Stimulated activated CD8-positive, alpha-beta memory T cell treated with anti-CD3 and anti-CD28 coated beads, Interleukin-4, amount 100 ng/mL, for 1 hour (primary cell): Measurements from ENCODE around the gene SLIT3.

Source experiments
- DNase-seq, 2 donors: peaks; one replicate each; pipeline ENCODE4 v3.0.0-alpha.2; 2020; ENCODE audit warnings: low read depth in 2 of 2, low spot score in 1 of 2

The SLIT3 gene

DNA sequence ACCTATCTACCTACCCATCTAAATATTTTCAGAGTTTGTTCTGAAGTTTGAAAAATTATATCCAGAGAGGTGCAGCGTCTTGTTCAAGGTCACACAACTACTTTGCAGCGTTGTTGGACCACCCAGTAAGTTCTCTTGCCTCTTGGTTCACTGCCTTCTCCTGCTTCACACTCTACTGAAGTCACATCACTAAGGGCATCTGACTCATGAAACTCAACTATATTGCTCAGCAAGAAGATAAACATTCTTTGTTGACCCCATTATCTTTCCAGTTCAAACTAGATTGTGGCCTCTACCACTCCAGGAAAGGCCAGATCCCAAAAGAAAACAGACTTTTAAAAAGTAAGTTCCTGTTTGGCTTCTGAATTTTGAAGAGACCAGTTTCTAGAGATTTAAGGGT is 326.9 kb downstream of the SLIT3 start:
- DNase-seq, result no peak

DNA sequence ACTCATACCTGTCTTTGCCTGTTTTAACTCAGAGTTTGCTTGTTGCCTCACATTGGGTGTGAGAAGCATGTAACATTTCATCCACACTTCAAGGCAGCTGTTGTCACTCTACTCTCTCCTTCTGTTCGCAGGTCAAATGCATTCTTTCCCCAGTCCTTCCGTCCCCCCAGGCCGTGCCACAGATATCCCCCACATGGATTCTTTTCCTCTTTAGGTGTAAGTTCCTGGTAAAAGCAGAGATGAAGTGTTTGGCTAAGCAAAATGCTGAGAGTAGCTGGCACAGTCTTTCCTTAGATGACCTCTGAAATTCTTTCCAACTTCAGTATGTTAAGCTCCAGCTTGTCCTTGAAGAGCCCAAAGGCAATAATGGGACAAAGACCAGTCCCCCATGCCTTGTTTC is 328.2 kb downstream of the SLIT3 start:
- DNase-seq, result no peak

DNA sequence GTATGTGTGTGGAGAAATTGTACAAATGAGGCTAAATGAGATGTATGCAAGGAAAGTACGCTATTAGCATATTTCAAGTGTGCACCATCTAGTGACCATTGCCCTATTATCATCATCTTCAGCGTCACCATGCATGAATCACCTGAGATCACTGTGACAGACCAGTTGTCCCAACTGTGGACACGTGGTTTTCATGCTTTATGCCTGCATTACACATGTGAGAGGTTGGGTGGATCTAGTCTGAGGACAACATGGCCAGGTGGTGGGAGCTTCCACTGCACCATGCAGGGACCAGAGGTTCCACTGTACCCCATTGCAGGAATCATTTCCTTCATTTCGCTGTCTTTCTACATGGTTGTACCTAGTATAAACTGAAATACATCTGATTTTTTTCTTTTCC is 329.8 kb downstream of the SLIT3 start:
- DNase-seq, result no peak

DNA sequence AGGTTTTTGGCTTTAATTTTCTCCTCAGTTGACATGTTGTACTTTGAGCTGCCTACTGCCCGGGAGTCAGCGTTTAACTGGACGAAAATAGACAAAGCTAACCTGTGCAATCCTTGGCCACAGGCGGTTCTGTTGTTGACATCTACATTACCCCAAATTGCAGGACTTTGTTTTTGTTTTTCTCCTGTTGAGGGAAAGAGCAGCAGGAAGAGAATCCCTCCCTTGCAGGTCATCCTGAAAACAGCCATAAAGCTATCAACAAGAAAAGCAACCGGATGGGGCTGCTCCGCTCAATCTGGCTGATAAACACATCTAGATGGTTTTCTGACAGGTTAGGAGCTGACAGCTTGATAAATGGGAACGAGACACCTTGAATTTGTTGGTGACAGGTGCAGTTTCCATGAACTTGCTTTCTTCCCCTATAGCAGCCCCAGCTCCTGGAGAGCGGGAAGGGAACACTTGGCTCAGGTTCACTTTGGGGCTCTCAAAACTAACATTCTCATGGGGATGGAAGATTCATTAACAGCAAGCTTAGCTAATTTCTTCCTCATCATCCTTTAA is 331.5 kb downstream of the SLIT3 start:
- DNase-seq, result no peak

DNA sequence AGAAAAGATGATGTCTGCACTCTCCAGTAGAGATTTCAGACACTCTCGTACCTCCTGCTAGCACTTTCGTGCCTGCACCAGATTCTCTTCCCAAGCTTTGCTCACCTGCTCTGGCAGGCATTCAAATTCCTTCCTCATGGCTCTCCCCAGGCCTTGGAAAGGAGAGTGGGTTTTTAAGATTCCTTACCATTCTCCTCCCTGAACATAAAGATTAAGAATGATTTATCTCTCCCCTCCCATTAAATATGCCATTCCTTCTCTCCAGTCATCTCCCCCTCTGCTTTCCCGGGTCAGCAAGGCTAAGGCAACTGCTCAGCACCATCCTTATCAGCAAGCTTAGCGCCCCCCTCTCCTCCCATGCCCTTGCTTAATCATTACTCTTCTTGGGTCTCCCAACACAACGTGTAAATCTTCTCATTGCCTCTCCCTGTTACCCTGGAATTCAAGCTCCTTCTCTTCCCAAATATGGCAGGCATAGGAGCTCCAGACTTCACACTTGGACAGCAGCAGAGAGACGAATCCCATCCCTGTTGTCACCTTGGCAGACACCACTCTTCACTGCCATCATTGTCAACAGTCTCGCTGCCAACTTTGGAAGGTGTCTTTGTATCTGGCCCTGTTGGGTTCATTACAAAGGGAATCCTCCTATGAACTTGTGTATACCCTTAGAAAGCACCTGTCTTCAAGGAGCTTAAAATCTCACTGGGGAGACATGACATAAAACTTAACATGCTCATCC is 332.9 kb downstream of the SLIT3 start:
- no peak for DNase-seq

DNA sequence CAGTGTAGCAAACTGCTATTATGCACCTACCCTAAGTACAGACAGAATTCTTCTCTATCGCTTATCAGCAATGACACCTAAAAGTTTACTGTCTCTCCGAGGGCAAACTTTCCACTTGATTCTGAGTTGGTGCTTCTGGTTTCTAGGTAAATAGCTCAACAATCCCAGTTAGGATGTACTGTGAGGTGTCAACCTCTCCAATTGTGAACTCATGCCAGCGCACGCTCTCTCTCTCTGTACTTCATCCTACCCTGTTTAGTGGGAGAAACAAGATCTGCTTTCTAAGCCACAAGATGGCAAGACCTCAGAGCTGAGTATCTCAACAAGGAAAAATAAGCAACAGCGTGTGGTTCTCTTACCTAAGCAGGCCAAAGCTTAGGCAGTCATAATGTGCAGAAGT is 335.3 kb downstream of the SLIT3 start:
- DNase-seq, result no peak

DNA sequence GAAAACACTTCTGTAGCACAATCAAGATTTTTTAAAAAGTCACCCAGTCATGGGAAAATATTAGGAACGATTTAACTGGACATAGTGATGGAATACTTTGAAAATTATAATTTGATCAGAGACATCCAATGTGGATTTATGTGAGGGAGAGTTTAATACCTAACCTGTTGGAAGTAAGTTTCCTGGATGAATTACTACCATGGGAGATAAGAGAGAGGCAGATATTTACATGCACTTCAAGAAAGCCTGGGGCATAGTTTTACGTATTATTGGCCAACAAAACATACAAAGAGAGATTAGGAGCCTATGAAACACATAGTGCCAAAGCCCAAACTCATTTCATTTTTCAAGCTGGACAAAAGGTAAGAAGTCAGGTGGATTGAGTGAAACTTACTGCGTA is 336.8 kb downstream of the SLIT3 start:
- DNase-seq, result no peak

DNA sequence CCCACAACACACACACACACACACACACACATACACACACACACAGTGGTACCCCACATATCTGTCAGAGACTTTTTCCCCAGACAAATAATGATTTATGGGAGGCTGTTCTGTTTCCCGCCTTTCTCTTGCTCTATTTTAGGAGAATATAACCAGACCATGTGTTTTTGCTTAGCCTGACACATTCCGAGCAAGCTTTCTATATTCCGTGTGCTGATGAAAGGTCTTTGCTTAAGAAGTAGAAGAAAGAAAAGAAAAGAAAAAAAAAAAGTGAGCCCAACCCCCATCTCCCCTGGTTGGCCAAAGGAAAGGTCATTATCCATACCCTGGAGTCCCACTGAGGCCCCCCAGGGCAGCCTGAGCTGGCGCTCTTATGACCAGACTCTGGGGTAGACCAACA is 338.6 kb downstream of the SLIT3 start:
- no peak for DNase-seq

DNA sequence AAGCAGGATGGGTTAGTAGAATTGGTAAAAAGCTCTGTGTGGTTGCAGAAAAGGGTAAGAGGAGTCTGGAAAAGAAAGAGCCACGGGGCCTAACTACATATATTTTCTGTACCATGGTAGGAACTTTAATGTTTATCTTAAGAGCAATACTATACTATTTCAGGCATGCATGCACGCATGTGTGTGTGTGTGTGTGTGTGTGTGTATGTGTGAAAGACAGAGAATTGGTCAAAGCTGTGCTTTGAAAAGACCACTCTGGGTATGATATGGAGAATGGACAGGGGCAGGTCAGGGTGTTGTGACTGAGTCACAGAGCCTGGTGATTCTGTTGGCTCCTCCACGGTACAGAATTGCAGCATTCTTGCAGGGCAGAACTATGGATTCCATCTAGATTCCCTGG is 339.3 kb downstream of the SLIT3 start:
- DNase-seq, result no peak

DNA sequence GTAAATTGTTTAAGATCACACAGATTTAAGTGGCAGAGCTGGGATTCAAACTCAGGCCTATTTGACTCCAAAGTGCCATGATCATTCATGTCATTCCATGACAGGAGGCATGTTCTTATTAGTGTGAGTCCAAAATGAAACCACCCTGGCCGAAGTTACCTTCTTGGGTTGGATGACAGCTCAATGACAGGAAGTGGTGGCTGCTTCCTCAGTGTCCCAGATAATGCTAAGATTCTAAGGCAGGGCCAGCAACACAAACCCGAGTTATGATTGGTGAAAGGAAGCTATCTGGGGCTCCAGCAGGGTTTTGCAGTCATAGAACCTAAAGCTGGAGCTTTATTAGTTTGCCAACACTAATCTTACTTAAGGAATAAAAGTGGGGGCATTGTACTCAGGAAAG is 340.4 kb downstream of the SLIT3 start:
- DNase-seq, result no peak

DNA sequence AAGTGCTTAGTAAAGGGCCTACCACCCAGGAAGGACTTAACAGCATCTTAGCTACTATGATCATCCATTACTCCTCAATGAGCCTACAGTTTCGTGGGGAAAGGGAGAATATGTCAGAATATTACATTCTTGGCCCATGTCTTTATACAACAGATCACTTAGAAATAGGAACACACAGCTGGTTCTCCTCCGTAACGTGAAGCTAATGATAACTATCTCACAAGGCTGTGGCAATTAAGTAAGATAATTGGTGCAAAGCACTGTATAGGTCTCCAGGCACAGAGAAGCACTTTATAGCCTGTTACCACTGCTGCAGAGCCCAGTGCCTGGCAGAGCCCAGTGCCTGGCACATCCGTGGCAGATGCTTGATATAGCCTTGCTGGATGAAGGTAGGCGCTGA is 347.6 kb downstream of the SLIT3 start:
- no peak for DNase-seq

DNA sequence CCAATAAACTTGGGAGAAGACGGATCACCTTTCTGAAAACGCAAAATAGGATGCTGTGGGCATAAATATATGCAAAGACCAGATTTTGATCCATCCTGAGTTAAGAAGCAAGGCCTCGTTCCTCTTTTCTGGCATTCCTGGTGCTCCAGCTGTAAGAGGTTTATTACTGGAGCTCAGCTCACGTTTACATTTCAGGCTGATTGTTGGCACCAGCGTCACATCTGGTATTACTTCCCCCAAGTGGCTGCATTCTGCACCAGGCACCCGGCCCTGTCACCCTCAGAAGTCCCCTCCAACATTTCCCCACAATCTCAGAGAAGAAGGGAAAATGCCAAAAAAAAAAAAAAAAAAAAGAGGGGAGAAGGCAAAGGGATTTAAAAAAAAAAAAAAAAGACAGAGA is 348.7 kb downstream of the SLIT3 start:
- no peak for DNase-seq

DNA sequence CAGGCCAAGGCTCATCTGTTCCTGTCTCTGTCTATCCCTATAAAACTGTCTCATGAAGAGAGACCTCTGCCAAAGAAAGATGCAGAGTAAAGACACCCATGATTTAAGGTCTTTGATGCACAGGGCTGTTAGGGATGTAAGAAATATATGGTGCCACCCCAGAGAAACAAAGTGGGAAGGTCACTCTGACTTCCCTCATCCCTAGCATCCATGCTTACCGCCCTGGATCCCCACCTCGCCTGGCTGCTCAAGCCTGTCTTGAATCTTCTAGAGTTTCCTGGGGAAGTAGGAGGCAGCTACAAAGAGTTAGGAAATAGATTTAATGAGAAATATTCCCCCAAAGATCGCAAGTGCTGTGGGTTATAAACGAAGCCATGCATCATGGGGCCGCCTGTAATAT is 349.2 kb downstream of the SLIT3 start:
- no peak for DNase-seq

DNA sequence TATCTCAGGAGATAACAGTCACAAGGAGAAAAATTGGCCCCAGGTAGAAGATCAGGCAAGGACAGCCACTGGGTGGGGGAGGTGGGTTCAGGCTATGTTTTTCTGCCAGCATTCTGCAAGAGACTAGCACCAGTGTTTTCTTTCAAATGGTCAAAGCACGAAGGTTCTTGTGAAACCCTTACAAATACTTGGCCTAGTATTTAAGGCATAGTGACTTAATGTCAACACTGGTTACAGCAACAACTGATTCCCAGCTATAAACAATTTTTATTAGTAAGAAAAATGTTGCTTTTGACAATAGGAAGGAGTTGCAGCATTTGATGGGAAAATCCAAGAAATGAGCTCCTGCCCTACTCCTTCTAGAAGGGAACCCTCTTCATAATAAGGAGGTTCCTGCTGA is 349.6 kb downstream of the SLIT3 start:
- no peak for DNase-seq

DNA sequence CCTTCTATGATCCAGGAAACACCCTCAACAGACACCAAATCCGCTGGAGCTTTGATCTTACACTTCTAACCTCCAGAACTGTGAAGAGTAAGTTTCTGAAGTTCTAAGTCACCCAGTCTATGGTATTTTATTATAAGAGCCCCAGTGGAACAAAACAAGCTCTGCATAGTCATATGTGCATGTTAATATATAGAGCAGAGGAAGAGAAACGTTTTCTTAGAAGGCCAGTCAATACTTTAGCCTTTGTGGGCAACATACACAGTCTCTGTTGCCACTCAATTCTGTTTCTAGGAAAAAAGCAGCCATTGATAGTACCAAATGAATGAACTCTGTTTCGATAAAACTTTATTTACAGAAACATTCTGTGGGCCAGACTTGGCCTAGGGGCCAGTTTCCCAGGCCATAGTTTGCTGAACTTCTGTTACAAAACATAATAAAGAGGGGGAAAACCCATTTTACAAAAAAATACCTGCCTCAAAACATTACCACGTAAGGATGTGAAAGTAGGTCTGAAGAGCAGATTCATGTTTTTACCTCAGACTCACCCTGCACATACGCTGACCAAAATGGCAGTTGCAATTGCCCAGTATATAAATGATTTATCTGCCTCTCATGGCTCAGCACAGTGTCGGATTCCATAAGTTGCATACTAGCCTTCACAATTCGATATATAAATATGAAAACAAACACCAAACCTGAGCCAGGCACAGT is 350.5 kb downstream of the SLIT3 start:
- no peak for DNase-seq

DNA sequence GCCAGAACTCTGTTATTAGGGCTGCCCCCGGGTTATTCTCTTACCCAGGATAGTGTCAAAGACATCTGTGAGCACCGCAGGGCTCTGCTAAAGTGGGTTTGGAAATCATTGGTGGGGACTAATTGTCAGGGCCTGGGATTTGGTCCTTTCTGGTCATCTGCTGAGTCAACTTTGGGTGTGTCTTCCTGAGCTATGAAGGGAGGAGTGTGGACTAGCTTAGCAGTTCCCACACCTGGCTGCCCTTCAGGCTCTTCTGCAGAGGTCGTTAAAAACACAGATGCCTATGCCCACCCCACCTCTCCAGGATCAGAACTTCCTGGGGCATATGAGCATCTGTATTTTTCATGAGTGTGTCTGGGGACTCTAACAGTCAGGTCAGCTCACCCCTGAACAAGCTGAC is 352.2 kb downstream of the SLIT3 start:
- no peak for DNase-seq

DNA sequence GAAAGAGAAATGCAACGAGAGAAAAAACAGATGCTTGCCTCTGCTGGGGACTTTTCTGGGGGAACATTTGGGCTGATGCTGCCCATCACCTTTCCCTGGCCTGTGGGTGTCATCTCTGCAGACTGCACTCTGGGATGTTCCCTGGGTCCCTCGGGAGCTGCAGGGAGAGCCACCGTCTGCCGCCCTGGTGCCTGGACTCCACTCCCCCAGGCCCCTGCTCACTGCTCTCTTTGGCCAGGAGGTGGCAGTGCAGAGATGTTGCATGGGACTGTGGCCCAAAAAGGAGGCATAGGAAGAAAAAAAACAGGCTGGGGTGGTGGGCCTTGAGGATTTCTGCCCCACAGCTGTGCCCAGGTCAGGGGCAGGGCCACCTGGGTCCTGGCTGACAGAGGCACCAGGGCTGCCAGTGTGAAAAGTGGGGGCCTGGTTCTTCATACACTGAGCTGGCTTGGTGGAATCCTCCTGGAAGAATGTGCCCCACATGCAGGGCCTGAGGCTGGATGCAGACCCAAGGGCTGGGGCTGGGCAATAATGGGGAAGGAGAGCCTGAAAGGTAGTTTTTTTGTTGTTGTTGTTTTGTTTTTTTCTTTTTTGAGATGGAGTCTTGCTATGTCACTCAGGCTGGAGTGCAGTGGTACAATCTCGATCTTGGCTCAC is 353.6 kb downstream of the SLIT3 start:
- no peak for DNase-seq

DNA sequence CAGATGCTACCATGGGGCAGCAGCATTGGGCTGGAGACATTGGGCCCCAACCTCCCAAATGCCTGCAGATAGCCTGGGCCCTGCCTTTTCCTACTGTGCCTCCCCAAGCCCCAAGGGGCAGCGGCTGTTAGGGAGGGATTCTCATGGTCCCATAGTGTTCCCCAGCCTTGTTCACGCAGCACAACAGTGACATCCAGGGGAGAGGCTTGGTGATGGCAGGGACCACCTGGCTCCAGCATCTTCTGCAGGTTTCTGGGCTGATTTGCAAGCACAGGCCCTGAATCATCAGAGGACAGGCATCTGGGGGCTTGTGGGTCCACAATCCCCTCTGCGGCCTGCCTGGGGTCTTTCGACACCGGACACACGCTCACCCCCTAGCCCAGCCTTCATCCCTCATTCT is 354.6 kb downstream of the SLIT3 start:
- no peak for DNase-seq

DNA sequence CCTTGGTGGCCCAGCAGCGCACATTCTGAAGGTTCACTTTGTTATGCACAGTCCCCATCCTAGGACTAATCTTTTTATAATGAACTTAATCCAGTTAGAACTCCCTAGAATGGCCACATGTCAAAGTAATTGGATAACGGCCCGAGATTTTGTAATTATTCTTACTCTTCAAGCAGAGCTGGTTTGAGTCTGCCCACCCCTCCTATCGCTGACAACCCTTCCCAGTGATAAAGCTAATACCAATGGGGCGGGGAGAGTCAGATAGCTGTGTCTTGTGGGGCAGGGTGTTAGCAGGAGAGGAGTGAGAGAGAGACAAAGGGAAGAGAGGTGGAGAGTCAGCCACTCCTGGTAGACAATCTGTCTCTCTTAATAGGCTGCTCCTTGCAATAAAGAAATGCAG is 356.9 kb downstream of the SLIT3 start:
- no peak for DNase-seq

DNA sequence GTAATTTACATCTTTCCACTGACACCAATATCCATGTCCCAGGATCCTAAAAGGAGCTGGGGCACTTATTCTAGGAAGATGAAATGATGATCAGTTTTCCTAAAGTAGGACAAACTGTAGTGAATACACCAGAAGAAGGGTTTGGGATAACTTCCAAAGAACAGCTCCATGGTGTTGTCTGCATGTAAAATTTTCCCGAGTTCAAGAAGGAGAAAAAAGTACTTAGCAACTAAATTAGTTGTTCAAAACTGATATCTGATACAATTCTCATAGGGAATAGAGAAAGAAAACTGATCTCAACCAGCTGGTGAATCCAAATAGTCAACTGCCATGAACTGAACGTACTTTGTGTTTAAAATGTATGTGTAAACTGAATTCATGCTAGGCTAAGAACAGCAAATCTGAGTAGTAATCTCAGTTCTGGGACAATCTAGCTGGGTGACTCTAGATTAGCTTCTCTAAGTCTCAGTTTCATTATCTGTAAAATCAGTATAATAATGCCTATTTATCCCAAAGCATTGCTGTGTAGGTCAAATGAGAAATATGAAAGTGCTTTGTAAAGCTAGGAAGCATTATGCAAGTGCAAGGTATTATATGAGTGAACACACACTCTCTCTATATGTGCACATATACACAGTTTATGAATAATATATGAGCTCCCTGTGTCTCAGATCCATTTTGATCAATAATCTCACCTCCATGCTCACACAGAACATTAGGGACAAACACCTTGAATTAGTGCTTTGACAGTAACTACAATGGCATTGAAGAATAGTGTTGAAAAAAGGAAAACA is 357.7 kb downstream of the SLIT3 start:
- DNase-seq, result no peak

DNA sequence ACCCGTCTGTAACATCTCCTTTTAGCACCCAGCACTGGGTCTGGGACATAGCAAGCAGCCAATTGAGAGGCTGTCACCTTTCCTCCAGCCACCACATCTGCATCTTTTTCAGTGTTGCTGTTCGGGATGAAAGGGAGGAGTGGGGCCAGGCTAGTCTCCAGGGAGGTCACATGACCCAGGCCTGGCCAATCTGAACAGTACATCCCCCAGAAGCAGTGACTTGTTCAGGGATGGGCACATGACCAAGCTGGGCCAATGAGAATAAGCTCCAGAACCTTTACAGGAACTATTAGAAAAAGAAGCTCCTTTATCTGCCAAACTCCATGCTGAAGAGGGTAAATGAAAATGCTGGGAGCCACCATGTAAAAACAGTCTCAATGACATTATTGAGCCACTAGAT is 359.0 kb downstream of the SLIT3 start:
- DNase-seq, result no peak
